Measurements from ENCODE around the gene ENC1. TPM values are rescaled to one million over a fixed set of nuclear protein-coding genes. Genes with fewer than 3 reads are reported as not detected.

Gene ENC1
- total and polyA plus RNA-seq, 4 donors, result 6.8 to 31.5 (median 18.3) TPM

GRCh38 chr5:74582853-74583252, 57.7 kb downstream of the ENC1 start:
- DNase-seq, result no peak
- 87 to 90% methylated on average over 4 of the region's 4 CpGs for WGBS, 2 donors
- TF ChIP-seq CTCF (IDR thresholded peaks at IDR 0.05; ENCODE audit: control extremely low read depth, extremely low read depth), result no peak
- Histone ChIP-seq H3K27me3 (ENCODE audit: control insufficient read depth in 3 of 3, insufficient read depth in 3 of 3, low read length in 2 of 3) (no peaks in the 10 kb centered on the region), H3K4me1 (ENCODE audit: control insufficient read depth in 5 of 5, insufficient read depth in 5 of 5, low read length in 5 of 5) (peaks cover 0 to 10% (median under 1%) of the 10 kb centered on the region in 5 donors), H3K9ac (ENCODE audit: insufficient read depth in 1 of 2, low read length in 2 of 2) (no peak overlapping the region), H3K36me3 (ENCODE audit: control insufficient read depth in 4 of 4, insufficient read depth in 4 of 4, low read length in 4 of 4) (no peaks in the 10 kb centered on the region), H3K9me3 (ENCODE audit: control insufficient read depth in 4 of 4, insufficient read depth in 3 of 4, low read length in 3 of 4) (no peaks in the 10 kb centered on the region), H3K4me3 (no peak overlapping the region), H3K27ac (ENCODE audit: low read depth in 1 of 2, low read length in 1 of 2) (no peak overlapping the region)
- no peak for ATAC-seq (ENCODE audit: insufficient read depth, low FRiP score)

GRCh38 chr5:74581988-74582365, 58.6 kb downstream of the ENC1 start:
- 92% methylated on average over 4 of the region's 4 CpGs for WGBS, 2 donors
- DNase-seq (no peak), ATAC-seq (ENCODE audit: insufficient read depth, low FRiP score) (no peak)
- Histone ChIP-seq H3K36me3 (ENCODE audit: control insufficient read depth in 4 of 4, insufficient read depth in 4 of 4, low read length in 4 of 4) (no peaks in the 10 kb centered on the region), H3K9me3 (ENCODE audit: control insufficient read depth in 4 of 4, insufficient read depth in 3 of 4, low read length in 3 of 4) (no peaks in the 10 kb centered on the region), H3K9ac (ENCODE audit: insufficient read depth in 1 of 2, low read length in 2 of 2) (no peak overlapping the region), H3K4me1 (ENCODE audit: control insufficient read depth in 5 of 5, insufficient read depth in 5 of 5, low read length in 5 of 5) (peaks cover 0 to 8% (median 3%) of the 10 kb centered on the region in 5 donors), H3K27me3 (ENCODE audit: control insufficient read depth in 3 of 3, insufficient read depth in 3 of 3, low read length in 2 of 3) (no peaks in the 10 kb centered on the region), H3K27ac (ENCODE audit: low read depth in 1 of 2, low read length in 1 of 2) (no peak overlapping the region), H3K4me3 (no peak overlapping the region)
- TF ChIP-seq CTCF (IDR thresholded peaks at IDR 0.05; ENCODE audit: control extremely low read depth, extremely low read depth), result no peak

- no peak for TF ChIP-seq CTCF (IDR thresholded peaks at IDR 0.05; ENCODE audit: control extremely low read depth, extremely low read depth)
- Histone ChIP-seq H3K4me1 (ENCODE audit: control insufficient read depth in 5 of 5, insufficient read depth in 5 of 5, low read length in 5 of 5) (peaks cover 0 to 10% (median 6%) of the 10 kb centered on the region in 5 donors), H3K27ac (ENCODE audit: low read depth in 1 of 2, low read length in 1 of 2) (no peak overlapping the region), H3K9ac (ENCODE audit: insufficient read depth in 1 of 2, low read length in 2 of 2) (no peak overlapping the region), H3K27me3 (ENCODE audit: control insufficient read depth in 3 of 3, insufficient read depth in 3 of 3, low read length in 2 of 3) (no peaks in the 10 kb centered on the region), H3K9me3 (ENCODE audit: control insufficient read depth in 4 of 4, insufficient read depth in 3 of 4, low read length in 3 of 4) (no peaks in the 10 kb centered on the region), H3K36me3 (ENCODE audit: control insufficient read depth in 4 of 4, insufficient read depth in 4 of 4, low read length in 4 of 4) (no peaks in the 10 kb centered on the region), H3K4me3 (no peak overlapping the region)
- DNase-seq (no peak), ATAC-seq (ENCODE audit: insufficient read depth, low FRiP score) (no peak)
- WGBS, 2 donors, result 81 to 91% methylated on average over 3 of the region's 3 CpGs
These were observed 59.8 kb downstream of the ENC1 start for GRCh38 chr5:74580729-74581109.

GRCh38 chr5:74579215-74579614, 61.3 kb downstream of the ENC1 start:
- no peak for ATAC-seq (ENCODE audit: insufficient read depth, low FRiP score)
- no peak for TF ChIP-seq CTCF (IDR thresholded peaks at IDR 0.05; ENCODE audit: control extremely low read depth, extremely low read depth)
- Histone ChIP-seq H3K4me3 (no peak overlapping the region), H3K4me1 (ENCODE audit: control insufficient read depth in 5 of 5, insufficient read depth in 5 of 5, low read length in 5 of 5) (peaks cover 0 to 10% (median 7%) of the 10 kb centered on the region in 5 donors), H3K27ac (ENCODE audit: low read depth in 1 of 2, low read length in 1 of 2) (no peak overlapping the region), H3K9ac (ENCODE audit: insufficient read depth in 1 of 2, low read length in 2 of 2) (no peak overlapping the region), H3K27me3 (ENCODE audit: control insufficient read depth in 3 of 3, insufficient read depth in 3 of 3, low read length in 2 of 3) (no peaks in the 10 kb centered on the region), H3K36me3 (ENCODE audit: control insufficient read depth in 4 of 4, insufficient read depth in 4 of 4, low read length in 4 of 4) (no peaks in the 10 kb centered on the region), H3K9me3 (ENCODE audit: control insufficient read depth in 4 of 4, insufficient read depth in 3 of 4, low read length in 3 of 4) (no peaks in the 10 kb centered on the region)
- DNase-seq, result no peak
- 76 to 83% methylated on average over 9 of the region's 9 CpGs for WGBS, 2 donors

Measured in lung (tissue), 12 donors.